Mesendoderm (in vitro differentiated cells): ENCODE data around the gene RC3H2.
"Not testable (repeated sequence)": the region's sequence is repeated elsewhere in the genome, so short reads cannot be mapped to it uniquely, and the experiment has no call there.

ENCODE experiments used
- DNase-seq: peaks from one replicate; pipeline ENCODE4 v3.0.0; 2013
- H2AK5ac ChIP-seq: 2 replicates; pipeline ENCODE4 v1.6.1; 2013; ENCODE audit warnings: low read length, inconsistent platforms
- H2BK120ac ChIP-seq: 2 replicates; pipeline ENCODE4 v1.6.1; 2013; ENCODE audit warnings: low read depth, mild to moderate bottlenecking, low read length, moderate library complexity, mixed read lengths
- H2BK15ac ChIP-seq: replicated peaks from 2 replicates; pipeline ENCODE4 v1.6.1; 2013; ENCODE audit warnings: low read depth, mild to moderate bottlenecking, moderate library complexity
- H2BK5ac ChIP-seq: 2 replicates; pipeline ENCODE4 v1.6.1; 2013; ENCODE audit warnings: low read length, inconsistent platforms
- H3K18ac ChIP-seq: 2 replicates; pipeline ENCODE4 v1.6.1; 2013; ENCODE audit warnings: mild to moderate bottlenecking, low read length, mixed read lengths
- H3K23ac ChIP-seq: one replicate; pipeline ENCODE4 v1.6.1; 2013; ENCODE audit warnings: low read length
- H3K27ac ChIP-seq: 2 replicates; pipeline ENCODE4 v1.5.1; 2013; ENCODE audit warnings: low read depth, mild to moderate bottlenecking, inconsistent platforms, low read length, moderate library complexity
- H3K27me3 ChIP-seq: 2 replicates; pipeline ENCODE4 v1.6.1; 2013; ENCODE audit warnings: low read length, control low read depth, mild to moderate bottlenecking, inconsistent platforms; ENCODE audit not compliant: insufficient read depth, poor library complexity
- H3K36me3 ChIP-seq: 2 replicates; pipeline ENCODE4 v1.6.1; 2013; ENCODE audit warnings: low read length, inconsistent platforms; ENCODE audit not compliant: control insufficient read depth, insufficient read depth
- H3K4ac ChIP-seq: one replicate; pipeline ENCODE4 v1.6.1; 2013; ENCODE audit warnings: low read depth, mild to moderate bottlenecking, low read length, moderate library complexity
- H3K4me1 ChIP-seq: 2 replicates; pipeline ENCODE4 v1.6.1; 2013; ENCODE audit warnings: low read depth, low read length, inconsistent platforms; ENCODE audit not compliant: control insufficient read depth
- H3K4me2 ChIP-seq: 2 replicates; pipeline ENCODE4 v1.6.1; 2013; ENCODE audit warnings: low read length
- H3K4me3 ChIP-seq: 2 replicates; pipeline ENCODE4 v1.5.1; 2013; ENCODE audit warnings: mild to moderate bottlenecking, low read length
- H3K56ac ChIP-seq: one replicate; pipeline ENCODE4 v1.6.1; 2013; ENCODE audit warnings: low read length
- H3K79me1 ChIP-seq: 2 replicates; pipeline ENCODE4 v1.6.1; 2013; ENCODE audit warnings: low read length, inconsistent platforms
- H3K79me2 ChIP-seq: 2 replicates; pipeline ENCODE4 v1.6.1; 2013; ENCODE audit warnings: mild to moderate bottlenecking, low read length; ENCODE audit not compliant: control insufficient read depth, insufficient read depth
- H3K9ac ChIP-seq: 2 replicates; pipeline ENCODE4 v1.6.1; 2013; ENCODE audit warnings: low read length, inconsistent platforms
- H4K5ac ChIP-seq: one replicate; pipeline ENCODE4 v1.6.1; 2013; ENCODE audit warnings: low read length
- H4K8ac ChIP-seq: one replicate; pipeline ENCODE4 v1.6.1; 2013; ENCODE audit warnings: low read depth, mild to moderate bottlenecking, control low read depth, low read length, moderate library complexity
- WGBS: extraction: QIAGEN DNeasy Blood & Tissue Kit; methylation state at CpG from one replicate; pipeline ENCODE4 v1.1.7; 2013; ENCODE audit warnings: low lambda C conversion rate, missing lambda C conversion rate; ENCODE audit not compliant: insufficient coverage; ENCODE audit errors: extremely low coverage; 5-methylcytosine and 5-hydroxymethylcytosine counted together

RC3H2 gene

GRCh38 chr9:122816163-122816867 is 88.8 kb downstream of the RC3H2 start:
- Histone ChIP-seq H3K4me2 (no peak overlapping the region), H3K27ac (no peak overlapping the region), H3K36me3 (peaks cover 6% of the 10 kb centered on the region), H3K18ac (no peak overlapping the region), H3K9ac (no peak overlapping the region), H3K79me2 (no peaks in the 10 kb centered on the region), H3K27me3 (no peaks in the 10 kb centered on the region), H3K4ac (no peak overlapping the region), H2BK5ac (no peak overlapping the region), H3K79me1 (no peaks in the 10 kb centered on the region), H2BK120ac (no peak overlapping the region), H2BK15ac (no peak overlapping the region), H3K4me3 (no peak overlapping the region), H3K23ac (no peak overlapping the region), H4K8ac (no peak overlapping the region), H3K56ac (peak overlapping the region; percentile 25), H4K5ac (no peak overlapping the region), H3K4me1 (no peaks in the 10 kb centered on the region), H2AK5ac (no peak overlapping the region)
- WGBS = no CpG with 5 or more reads among the region's 17 CpGs
- DNase-seq = no peak

GRCh38 chr9:122815544-122815943 is 89.6 kb downstream of the RC3H2 start:
- Histone ChIP-seq H3K4ac (no peak overlapping the region), H3K9ac (no peak overlapping the region), H2BK15ac (no peak overlapping the region), H3K79me2 (no peaks in the 10 kb centered on the region), H2BK5ac (no peak overlapping the region), H2BK120ac (no peak overlapping the region), H4K8ac (no peak overlapping the region), H3K23ac (no peak overlapping the region), H3K56ac (no peak overlapping the region), H3K27ac (no peak overlapping the region), H3K4me1 (no peaks in the 10 kb centered on the region), H3K4me3 (no peak overlapping the region), H3K4me2 (no peak overlapping the region), H3K79me1 (no peaks in the 10 kb centered on the region), H3K18ac (no peak overlapping the region), H3K27me3 (no peaks in the 10 kb centered on the region), H2AK5ac (no peak overlapping the region), H3K36me3 (peaks cover 6% of the 10 kb centered on the region), H4K5ac (no peak overlapping the region)
- no peak for DNase-seq

- Histone ChIP-seq H3K27me3 (no peaks in the 10 kb centered on the region), H3K4me2 (no peak overlapping the region), H3K4me1 (no peaks in the 10 kb centered on the region), H3K18ac (no peak overlapping the region), H3K56ac (no peak overlapping the region), H3K9ac (no peak overlapping the region), H3K27ac (no peak overlapping the region), H3K79me2 (no peaks in the 10 kb centered on the region), H3K4ac (no peak overlapping the region), H2BK5ac (no peak overlapping the region), H2BK15ac (no peak overlapping the region), H3K79me1 (no peaks in the 10 kb centered on the region), H2BK120ac (no peak overlapping the region), H4K8ac (no peak overlapping the region), H3K36me3 (no peaks in the 10 kb centered on the region), H3K4me3 (no peak overlapping the region), H2AK5ac (no peak overlapping the region), H3K23ac (no peak overlapping the region), H4K5ac (no peak overlapping the region)
- WGBS = no CpG with 5 or more reads among the region's 6 CpGs
- DNase-seq = no peak
These were observed 90.6 kb downstream of the RC3H2 start for GRCh38 chr9:122814545-122814944.

GRCh38 chr9:122812736-122813135 is 92.4 kb downstream of the RC3H2 start:
- Histone ChIP-seq H3K79me1 (no peaks in the 10 kb centered on the region), H3K23ac (no peak overlapping the region), H3K79me2 (no peaks in the 10 kb centered on the region), H3K4me2 (no peak overlapping the region), H2BK120ac (no peak overlapping the region), H4K5ac (no peak overlapping the region), H2AK5ac (no peak overlapping the region), H4K8ac (no peak overlapping the region), H3K4me1 (no peaks in the 10 kb centered on the region), H2BK5ac (no peak overlapping the region), H2BK15ac (no peak overlapping the region), H3K27me3 (no peaks in the 10 kb centered on the region), H3K56ac (no peak overlapping the region), H3K4me3 (no peak overlapping the region), H3K18ac (no peak overlapping the region), H3K4ac (no peak overlapping the region), H3K36me3 (no peaks in the 10 kb centered on the region), H3K27ac (no peak overlapping the region), H3K9ac (no peak overlapping the region)
- no CpG with 5 or more reads among the region's 4 CpGs for WGBS
- no peak for DNase-seq

- peak; percentile 84 for DNase-seq
- no peak overlapping the region for H4K5ac ChIP-seq
- no peak overlapping the region for H3K4ac ChIP-seq
- H3K27ac ChIP-seq = no peak overlapping the region
- H4K8ac ChIP-seq = no peak overlapping the region
- H3K4me2 ChIP-seq = no peak overlapping the region
- H3K4me1 ChIP-seq = no peaks in the 10 kb centered on the region
- H2AK5ac ChIP-seq = no peak overlapping the region
- no peaks in the 10 kb centered on the region for H3K79me1 ChIP-seq
- no CpG with 5 or more reads among the region's 8 CpGs for WGBS
- H3K18ac ChIP-seq = no peak overlapping the region
- no peak overlapping the region for H2BK15ac ChIP-seq
- H3K4me3 ChIP-seq = no peak overlapping the region
- no peaks in the 10 kb centered on the region for H3K27me3 ChIP-seq
- no peak overlapping the region for H3K9ac ChIP-seq
- H3K79me2 ChIP-seq = no peaks in the 10 kb centered on the region
- H2BK5ac ChIP-seq = no peak overlapping the region
- no peak overlapping the region for H2BK120ac ChIP-seq
- H3K56ac ChIP-seq = no peak overlapping the region
- H3K36me3 ChIP-seq = no peaks in the 10 kb centered on the region
- H3K23ac ChIP-seq = no peak overlapping the region
These were observed 94.7 kb downstream of the RC3H2 start for GRCh38 chr9:122810306-122810946.

- not testable (repeated sequence) for H3K9ac ChIP-seq, H3K4me3 ChIP-seq, H2BK120ac ChIP-seq, H2AK5ac ChIP-seq, H2BK5ac ChIP-seq, H3K56ac ChIP-seq, H3K4me1 ChIP-seq, H3K36me3 ChIP-seq, H2BK15ac ChIP-seq, H3K27me3 ChIP-seq, H3K27ac ChIP-seq, H4K8ac ChIP-seq, DNase-seq, H3K23ac ChIP-seq, H3K4ac ChIP-seq, H3K18ac ChIP-seq, H3K79me1 ChIP-seq, H3K79me2 ChIP-seq, H3K4me2 ChIP-seq, H4K5ac ChIP-seq
- no CpG with 5 or more reads among the region's 7 CpGs for WGBS
These were observed 95.9 kb downstream of the RC3H2 start for GRCh38 chr9:122809261-122809660.
